T-helper 1 cell treated with Interleukin-12 subunit alpha and Interleukin-12 subunit beta and Interleukin-4 antibody, amounts not matched to agents 30 ng/mL and 1 ng/mL, for 36 hours (primary cell): Measurements from ENCODE around the gene ASIC2. TPM values are rescaled to one million over a fixed set of nuclear protein-coding genes. Genes with fewer than 3 reads are reported as not detected.

ENCODE experiments used
- intact Hi-C: fragments of 100-400 bp; cut with micrococcal nuclease; formaldehyde crosslinking; loops from one replicate; pipeline ENCODE4 v1.15.1; 2024
- total RNA-seq: library from RNA; stranded (reverse); gene quantifications from 2 replicates; pipeline ENCODE4 v1.2.3, GENCODE V29; 2022

Gene ASIC2
- total RNA-seq, 1 donor from 2014 or later: not detected

- intact Hi-C loops: no loop called here
These were observed 268.2 kb downstream of the ASIC2 start for GRCh38 chr17:33024688-33025486.

GRCh38 chr17:33023790-33024189 is 269.3 kb downstream of the ASIC2 start:
- intact Hi-C loops: no loop called here

- intact Hi-C loops: no loop called here
These were observed 271.2 kb downstream of the ASIC2 start for GRCh38 chr17:33021731-33022408.

- intact Hi-C loops: no loop called here
These were observed 273.8 kb downstream of the ASIC2 start for GRCh38 chr17:33019161-33019890.

- intact Hi-C loops: no loop called here
These were observed 275.7 kb downstream of the ASIC2 start for GRCh38 chr17:33017366-33017765.

- intact Hi-C loops: no loop called here
These were observed 276.2 kb downstream of the ASIC2 start for GRCh38 chr17:33016920-33017319.

DNA sequence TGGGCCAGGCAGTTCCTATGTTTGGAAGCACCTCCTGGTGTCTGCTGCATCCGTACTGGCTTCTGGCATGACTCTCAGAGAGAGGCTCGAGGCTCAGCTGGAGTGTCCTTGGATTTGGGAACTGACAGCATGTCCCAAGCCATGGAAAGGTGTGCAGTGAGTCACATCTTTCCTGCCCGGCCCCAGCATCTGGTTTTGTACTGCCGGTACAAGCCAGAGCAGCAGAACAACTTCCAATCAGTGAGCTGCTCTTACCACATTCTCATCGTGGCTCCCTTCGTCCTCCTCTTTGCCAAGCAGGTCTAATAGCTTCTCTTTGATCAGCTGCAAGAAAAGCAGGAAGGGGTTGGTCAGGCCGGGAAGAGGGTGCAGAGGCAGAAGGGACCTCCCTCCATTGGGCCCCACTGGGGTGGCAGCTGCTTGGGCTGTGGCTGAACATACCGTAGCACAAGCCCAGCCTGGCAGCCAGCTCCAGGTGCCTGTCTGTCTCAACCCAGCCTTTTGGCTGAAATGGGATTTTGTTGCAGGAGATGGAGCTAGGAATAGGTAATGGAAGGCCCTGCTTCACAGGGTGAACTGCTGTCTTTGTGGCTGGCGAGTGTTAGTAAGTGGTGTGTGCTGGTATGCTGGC is 277.3 kb downstream of the ASIC2 start:
- intact Hi-C loops: no loop called here

GRCh38 chr17:33014751-33015150 is 278.3 kb downstream of the ASIC2 start:
- intact Hi-C loops: no loop called here

DNA sequence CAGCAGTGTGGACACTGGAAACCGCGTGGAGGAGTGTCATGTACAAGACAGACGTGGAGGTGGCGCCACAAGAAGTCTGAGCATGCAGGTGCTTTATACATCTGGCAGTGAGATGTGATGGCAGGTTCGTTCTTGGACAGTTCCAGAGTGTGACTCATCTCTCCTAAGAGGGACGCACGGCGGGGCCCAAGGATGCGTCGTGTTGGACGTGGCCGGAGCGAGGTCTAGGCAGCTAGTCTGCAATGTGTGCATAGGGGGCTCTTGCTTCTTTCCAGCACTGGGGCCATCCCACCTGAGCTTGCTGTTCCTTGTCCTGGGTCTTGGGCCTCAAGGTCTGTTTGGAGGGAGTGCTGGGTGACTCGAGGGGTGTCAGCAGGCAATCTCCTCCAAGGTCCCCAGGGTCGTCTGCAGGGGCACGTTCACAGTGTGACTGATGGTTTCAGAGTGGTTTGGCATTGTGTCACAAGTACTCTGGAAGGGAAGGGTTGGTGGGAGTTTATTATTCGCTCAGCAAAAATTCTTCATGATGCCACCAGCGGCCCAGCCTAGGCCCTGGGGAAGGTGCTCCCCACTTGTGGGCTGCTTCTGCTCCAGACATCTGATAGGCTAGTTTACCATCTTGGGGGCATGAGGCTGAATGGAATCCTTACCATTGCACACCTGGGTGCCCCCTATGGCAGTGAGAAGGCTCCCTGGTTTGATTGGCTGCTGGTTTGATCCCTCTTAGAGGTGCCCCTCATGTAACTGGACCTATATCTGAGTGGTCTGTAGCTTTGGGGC is 279.3 kb downstream of the ASIC2 start:
- intact Hi-C loops: no loop called here

DNA sequence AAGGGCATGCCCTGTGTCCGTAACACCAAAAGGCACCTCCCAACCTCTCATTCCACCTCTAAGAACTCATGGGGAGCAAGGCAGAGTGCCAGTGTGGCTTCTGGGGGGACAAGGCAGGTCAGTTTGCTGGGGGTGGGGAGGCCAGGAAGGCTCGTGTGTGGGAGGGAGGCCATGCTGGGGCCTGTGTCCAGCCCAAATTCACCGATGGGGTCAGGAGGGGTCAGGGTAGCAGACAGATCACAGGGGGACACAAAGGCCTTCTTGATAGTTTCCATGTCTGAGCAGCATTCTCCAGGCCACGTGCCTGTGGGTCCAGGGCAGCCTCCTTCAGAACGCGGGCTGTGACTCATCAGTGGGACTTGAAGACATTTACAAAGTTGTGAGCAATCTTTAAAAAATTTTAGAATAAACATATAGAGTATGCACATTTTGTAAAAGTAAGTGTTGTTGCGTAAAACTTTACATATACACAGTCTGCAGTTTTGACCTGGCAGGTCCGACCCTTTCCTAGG is 280.5 kb downstream of the ASIC2 start:
- intact Hi-C loops: no loop called here

- intact Hi-C loops: no loop called here
These were observed 283.5 kb downstream of the ASIC2 start for GRCh38 chr17:33009636-33010035.

DNA sequence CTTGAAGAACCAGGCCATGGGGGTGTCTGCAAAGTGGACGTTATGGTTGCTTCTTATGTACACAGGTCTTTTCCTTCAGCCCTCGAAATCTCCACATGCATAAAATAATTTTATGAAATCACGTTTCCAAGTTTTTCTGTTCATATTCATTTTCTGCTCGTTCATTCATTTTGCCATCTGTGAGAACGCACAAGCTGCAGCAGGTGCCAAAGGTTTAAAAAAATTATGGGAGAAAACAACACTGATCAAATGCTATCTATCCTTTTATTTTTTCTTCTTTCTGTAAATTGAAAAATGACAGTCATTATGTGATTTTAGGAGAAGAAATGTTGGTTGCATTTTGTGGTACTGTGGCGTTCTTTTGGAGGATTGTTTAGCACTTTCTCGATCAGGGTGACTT is 285.9 kb downstream of the ASIC2 start:
- intact Hi-C loops: no loop called here

- intact Hi-C loops: no loop called here
These were observed 290.8 kb downstream of the ASIC2 start for GRCh38 chr17:33002246-33002645.

- intact Hi-C loops: loop anchor here (1.0 kb wide), 2 partner anchors 58 to 216 kb away; no protein-coding TSS in a partner anchor
These were observed 294.2 kb downstream of the ASIC2 start for GRCh38 chr17:32998887-32999228.

GRCh38 chr17:32998111-32998886 is 294.8 kb downstream of the ASIC2 start:
- intact Hi-C loops: loop anchor here (1.0 kb wide), 2 partner anchors 57 to 215 kb away; no protein-coding TSS in a partner anchor

GRCh38 chr17:32995416-32996045 is 297.6 kb downstream of the ASIC2 start:
- intact Hi-C loops: no loop called here

DNA sequence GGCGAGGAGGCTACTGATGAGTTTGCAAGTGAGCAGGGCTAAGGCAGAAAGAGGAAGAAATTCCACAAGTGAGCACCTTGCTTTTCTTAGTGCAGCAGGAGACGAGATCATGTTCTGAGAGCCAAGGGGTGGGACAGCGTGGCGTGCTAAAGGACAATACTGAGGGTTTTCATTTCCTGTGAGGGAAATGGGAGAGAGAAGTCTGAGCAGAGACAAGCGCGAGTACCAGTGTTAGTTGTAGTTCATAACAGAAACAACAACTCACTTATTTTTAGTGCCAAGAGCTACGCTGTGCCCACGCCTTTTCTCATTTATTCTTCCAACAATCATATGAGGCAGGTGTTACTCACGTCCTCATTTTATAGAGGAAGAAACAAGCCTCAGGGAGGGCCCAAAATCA is 299.1 kb downstream of the ASIC2 start:
- intact Hi-C loops: no loop called here

DNA sequence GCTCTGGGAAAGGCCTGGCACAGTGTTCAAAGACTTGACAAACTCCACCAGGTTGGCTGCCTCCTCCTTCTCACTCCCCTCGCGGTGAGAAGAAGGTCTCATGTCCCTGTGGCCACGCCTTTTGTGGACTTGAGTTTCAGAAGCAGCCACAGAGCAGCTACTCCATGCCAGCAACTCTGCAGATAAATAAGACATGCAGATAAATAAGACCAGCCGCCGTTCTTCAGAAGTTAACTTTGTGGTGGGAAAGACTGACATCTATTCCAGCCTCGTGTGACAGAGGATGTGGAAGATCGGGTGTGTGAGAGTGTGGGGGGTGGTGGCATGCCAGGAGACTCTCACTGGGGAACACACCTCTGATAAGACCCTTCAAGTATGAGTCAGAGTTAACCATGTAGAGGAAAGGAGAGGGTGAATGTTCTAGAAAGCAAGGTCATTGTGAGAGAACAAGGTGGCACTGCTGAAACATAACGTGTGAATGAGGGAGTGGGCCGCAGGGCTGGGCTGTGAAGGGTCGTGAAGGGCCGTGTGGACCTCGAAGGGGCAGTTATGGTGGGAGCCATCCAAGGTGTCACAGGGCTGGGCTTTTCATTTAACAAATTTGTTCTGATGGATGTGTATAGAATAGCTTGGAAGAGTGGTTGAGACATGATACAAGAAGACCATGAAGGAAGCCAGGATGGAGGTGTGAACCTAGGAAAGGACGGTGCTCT is 300.6 kb downstream of the ASIC2 start:
- intact Hi-C loops: no loop called here
